HL-60/S4 (cell line): Measurements from ENCODE around the gene LCE1F.

Source experiments
- in situ Hi-C: fragments of 300-500 bp; cut with MboI; formaldehyde crosslinking; loops from 2 replicates; pipeline ENCODE4 v1.14.3; 2022; ENCODE audit warnings: low sequenced_read_pairs

LCE1F gene, protein sequence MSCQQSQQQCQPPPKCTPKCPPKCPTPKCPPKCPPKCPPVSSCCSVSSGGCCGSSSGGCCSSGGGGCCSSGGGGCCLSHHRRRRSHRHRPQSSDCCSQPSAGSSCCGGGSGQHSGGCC

DNA sequence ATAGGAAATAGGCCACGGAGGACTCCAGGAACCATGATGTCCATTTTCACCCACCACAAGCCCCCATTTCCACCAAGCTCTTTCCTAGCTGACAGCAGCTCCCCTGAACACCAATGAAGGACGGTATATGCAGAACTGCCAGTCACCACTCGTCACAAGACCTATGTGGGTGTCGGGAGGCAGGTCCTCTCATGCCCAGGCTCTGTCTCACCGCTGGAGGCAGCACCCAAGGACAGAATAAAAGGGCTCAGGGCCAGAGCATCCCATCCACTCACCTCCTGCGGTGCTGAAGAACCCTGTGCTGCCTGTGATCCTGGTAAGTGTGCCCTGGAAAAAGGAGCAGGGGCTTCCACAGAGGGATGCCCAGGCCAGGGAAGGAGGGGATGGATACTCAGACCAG lies at the start of gene LCE1F:
Gene LCE1F, plus strand, starts transcription at position 266 of the 400 bp plus-strand sequence. CDS start 1,232 bp downstream, outside the sequence.
- in situ Hi-C loops: no loop called here

DNA sequence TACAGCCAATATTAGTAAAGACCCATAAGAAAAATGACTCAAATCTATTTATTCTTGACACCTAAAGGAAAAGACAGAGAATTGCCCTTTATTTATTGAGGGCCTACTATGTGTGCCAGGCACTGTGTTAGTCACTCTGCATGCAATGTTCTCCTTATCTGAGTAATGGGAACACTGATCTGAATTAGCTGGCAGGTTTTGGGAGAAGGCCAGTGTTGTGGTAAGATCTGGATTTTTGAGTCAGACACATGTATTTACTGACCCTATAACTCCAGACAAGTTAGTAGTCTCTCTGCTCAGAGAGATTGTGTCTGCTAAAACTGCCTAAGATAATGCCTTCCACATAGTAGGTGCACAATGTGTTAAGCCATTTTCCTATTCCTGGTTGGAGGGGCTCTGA lies 49.7 kb upstream of the LCE1F start:
- in situ Hi-C loops: no loop called here

DNA sequence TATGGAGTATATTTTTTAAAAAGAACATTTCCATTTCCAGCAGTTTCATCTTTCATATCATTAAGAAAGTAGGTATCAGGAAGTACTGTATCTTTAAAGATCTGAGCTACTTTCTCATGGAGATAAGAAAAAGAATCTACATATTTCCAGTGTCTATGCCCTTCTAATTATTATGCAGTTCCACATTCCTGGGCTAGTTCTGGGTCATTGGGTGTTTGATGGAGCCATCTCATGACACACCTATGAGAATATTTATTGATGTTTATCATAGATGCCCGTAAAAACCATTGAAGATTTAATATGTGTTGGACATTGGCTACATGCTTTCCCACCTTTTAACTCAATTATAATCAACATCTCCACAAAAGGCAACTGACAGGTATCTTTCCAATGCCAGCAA lies 46.0 kb upstream of the LCE1F start:
- in situ Hi-C loops: no loop called here

DNA sequence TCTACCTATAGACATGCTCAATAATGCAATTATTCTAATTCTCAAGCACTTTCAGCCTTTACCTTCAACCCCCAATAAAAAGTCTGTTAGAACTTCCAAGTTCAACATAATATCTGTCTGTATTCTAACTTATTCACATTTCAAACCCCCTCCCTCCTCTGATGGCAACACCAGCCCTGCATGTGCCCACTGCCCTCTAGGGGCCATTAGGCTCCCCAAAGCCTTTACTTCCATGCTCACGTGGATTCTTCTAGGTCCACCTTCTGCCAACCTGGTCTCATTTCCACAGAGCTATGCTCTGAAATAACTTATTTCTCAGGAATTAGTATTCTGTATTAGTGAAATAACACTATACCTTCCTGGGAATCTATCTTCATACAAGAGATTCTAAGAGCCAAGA lies 39.3 kb upstream of the LCE1F start:
- in situ Hi-C loops: no loop called here

DNA sequence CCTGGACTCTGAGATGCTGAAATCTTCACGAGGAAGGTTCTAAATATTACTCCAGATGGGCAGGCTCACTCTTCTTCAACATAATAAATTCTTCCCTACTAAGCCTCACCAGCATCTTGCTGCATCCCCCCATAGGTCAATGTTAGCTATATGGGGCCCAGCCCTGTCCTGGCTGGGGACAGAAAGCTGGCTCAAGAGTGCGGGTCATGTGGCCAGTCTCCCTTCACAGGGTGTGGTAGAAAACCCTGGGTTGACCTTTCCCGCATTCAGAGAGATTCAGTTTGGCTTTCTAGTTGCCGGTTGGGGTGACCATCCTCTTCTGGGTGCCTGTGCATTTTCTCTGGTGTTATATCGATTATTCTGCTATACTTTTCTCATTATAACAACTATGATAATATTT lies 36.9 kb upstream of the LCE1F start:
- in situ Hi-C loops: no loop called here

DNA sequence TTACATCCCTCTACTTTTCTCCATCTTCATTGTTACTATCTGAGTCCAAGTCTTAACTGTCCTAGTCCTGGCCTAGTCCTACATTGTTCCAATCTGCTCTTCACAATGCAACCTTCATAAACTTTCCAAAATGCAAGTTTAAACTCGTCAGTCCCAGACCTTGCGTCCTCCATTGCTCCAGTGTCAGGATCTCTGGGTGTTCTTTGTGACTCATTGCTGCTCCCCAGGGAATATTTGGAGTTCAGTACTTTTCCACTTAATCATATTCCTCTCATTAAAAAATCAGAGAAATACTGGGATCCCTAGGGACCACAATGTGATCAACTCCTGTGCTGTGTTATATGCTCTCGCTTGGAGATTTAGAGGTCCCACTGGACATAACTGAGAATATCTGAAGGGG lies 35.1 kb upstream of the LCE1F start:
- in situ Hi-C loops: no loop called here

DNA sequence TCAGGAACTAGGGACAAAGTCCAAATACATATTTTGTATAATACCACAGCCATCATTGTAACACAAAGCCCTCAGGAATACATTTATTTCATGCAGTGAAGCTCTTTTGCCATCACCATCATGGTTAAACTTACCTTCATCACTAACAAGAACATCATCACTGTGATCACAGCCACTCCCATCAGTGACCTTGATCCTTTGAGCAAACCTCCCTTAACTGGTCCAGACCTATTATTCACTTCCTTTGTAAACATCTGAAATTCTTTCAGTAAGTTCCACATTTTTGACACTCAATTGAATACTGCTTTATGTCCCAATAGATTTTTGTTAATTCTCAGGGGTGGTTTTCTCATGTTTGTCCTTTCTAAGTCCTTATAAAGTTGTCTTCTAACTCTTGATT lies 33.3 kb upstream of the LCE1F start:
- in situ Hi-C loops: no loop called here

DNA sequence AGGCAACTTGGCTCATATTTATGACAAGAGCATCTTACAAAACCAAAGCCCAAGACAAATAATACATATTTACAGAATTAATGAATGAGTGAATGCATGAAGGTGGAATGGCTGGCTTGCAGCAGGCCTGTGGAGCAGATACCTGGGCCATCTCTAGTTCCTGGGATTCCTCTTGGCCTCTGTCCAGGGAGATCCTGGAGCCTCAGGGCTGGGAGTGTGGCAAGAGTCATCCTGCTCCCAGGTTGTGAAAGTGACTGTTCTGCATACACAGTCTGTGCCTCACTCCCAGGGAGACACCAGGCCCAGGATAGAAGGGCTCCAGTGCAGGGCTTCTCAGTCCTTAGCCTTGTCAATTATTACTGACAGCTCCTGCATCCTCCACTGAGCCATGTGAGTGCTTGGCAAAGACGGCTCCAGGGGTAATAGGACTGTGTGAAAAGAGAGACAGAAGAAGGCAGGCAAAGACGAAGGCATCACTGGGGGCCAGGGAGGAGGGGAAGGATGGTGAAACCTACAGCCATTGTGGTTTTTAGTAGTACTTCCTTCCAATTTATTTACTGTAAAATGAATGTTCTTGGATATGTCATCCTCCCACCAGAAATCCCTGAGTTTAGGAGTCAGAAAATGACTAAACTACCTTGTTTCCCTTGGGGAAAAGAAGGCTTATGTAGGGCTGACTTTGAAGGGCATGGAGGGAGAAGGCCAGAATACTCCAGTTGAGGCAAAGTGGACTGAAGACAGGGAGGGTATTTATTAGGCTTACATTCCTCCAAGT lies 31.4 kb upstream of the LCE1F start:
- in situ Hi-C loops: no loop called here

DNA sequence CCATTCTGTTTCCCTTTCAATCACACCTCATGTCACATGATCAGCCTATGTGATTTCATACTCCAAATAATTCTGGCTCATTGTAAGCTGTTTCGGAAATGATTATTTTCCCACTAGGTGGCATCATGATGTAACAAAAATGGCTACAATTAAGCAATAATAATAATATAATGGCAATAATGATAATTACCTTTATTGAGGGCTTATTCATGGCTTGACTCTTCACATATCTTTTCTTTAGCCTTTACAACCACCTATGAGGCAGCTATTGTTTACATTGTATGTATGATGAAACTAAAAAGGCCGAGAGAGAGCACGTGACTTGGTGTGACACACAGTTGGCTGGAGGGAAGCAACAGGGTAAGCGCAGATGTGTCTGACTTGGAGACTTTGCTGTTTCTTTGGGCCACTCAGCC lies 29.6 kb upstream of the LCE1F start:
- in situ Hi-C loops: no loop called here

DNA sequence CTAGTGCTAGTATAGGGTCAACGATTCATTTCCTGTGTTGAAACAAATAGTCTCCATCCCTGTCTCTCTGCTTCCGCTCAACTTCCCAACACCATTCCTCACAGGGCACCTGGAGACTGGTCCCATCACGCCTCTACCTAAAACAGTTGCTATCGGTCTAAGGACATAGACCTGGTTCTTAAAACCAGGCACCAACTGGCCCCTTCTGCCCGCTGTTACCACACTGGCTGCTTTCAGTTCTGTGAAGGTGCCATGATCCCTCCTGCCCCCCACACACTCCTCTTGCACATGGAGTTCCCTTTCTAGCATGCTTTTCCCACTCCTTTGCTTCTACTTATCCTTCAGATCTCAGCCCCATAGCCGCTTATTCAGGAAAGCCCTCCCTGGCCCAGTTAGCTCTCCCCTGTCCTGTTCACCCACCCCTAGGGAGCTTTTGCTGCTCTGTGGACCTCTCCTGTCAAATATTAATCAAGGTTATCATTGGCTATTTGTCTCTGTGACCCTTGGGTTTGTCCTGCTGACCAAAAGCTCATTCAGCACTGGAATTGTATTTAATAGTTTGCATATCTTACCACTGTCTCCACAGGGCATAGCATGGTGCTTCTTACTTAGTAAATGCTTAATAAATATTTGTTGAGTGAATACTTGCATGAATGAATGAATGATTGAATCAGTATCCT lies 29.0 kb upstream of the LCE1F start:
- in situ Hi-C loops: no loop called here

DNA sequence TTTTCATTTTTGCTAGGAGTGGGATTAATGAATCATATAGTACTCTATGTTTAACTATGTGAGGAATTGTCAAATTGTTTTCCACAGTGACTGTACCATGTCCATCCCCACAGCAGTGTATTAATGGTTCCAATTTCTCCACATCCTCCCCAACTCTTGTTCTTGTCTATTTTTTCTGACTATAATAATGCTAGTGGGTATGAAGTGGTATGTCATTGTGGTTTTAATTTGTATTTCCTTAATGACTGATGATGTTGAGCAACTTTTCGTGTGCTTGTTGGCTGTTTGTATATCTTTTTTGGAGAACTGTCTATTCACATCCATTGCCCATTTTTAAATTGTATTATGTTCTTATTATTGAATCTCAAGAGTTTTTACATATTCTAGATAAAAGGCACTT lies 27.1 kb upstream of the LCE1F start:
- in situ Hi-C loops: no loop called here

DNA sequence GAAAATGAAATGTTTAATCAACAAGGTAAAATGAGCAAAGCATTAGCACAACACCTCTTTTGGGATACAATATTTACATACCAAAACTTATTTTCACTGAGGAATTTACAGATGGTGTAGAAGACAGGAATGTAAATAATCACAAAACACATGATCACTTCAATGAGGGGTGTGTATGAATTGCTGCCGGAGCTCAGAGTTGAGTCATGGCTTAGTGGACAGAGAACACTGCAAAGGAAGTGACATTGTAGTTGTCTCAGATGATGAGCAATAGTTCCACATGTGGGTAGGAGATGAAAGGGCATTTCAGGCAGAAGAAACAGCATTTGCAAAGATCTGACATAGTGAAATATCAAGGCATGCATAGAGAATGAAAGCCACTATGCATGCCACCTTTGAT lies 22.7 kb upstream of the LCE1F start:
- in situ Hi-C loops: no loop called here

DNA sequence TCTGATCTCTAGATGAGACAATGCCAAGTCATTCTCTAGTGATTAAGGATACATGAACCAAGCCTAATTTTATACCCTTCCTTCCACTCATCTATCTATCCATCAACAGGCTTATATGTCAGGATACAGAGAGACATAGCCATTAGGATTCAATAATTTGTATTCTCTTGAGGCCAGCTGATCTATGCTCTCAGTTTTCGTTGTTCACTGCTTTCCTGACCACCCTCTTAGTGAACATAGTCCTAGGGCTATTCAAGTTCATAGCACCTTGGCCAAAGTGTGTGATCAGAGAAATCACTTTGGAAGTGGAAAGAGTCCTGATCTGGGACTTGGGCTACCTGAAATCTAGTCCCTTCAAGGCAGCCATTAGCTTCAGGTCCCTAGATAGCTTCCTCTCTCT lies 21.4 kb upstream of the LCE1F start:
- in situ Hi-C loops: no loop called here

DNA sequence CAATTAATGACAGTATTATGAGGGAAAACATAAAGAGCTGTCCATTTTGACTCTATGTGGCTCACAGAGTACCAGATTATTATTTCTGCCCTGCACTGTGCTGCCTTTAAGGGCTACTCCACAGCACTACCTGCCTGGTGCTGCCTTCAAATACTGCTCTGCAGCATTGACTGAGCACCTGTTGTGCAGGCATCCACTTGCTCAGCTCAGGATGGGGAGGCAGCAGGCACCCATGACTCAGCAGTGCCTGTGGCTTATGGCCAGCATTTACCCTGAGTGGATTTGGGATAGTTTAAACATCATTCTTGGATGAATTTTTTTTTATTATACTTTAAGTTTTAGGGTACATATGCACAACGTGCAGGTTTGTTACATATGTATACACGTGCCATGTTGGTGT lies 18.1 kb upstream of the LCE1F start:
- in situ Hi-C loops: no loop called here

DNA sequence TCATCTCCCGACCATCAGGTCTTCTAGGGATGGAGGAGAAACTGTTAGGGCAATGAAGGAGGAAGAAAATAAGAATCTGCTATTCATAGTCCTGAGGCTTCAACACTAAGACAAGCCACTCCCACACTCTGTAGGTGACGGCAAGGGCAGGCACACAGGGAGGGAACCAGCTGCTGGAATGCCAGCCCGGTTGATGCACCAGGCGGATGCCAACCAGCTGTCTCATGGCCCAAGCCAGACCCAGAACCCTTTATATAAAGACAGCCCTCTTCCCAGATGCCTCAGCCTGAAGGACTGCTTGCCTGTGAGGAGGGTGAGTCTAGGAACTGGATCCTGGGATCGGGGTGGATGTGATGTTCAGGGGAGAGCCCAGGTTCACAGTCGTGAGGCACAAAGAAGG lies 17.2 kb upstream of the LCE1F start, which contains the start of gene KPRP:
Gene KPRP, plus strand, starts transcription at position 279 of the 400 bp plus-strand sequence. CDS start 1,564 bp downstream, outside the sequence.
- in situ Hi-C loops: no loop called here

DNA sequence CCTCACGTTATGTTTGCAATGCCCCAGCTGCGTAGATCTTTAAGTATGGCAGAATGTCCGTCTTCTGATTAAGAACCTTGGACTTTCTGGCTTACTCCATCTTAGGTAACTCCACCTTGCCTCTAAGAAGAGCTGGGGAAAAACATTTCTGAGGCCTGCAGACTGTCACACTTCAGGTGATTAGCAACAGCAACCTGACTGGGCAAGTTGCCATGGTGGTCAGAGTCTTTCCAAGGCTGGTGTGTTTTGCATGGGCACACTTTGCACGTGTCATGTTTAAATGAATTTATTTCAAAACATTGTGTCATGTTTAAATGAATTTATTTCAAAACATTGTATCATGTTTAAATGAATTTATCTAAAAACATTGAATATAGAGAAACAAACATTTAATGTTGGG lies 16.3 kb upstream of the LCE1F start:
- in situ Hi-C loops: no loop called here

DNA sequence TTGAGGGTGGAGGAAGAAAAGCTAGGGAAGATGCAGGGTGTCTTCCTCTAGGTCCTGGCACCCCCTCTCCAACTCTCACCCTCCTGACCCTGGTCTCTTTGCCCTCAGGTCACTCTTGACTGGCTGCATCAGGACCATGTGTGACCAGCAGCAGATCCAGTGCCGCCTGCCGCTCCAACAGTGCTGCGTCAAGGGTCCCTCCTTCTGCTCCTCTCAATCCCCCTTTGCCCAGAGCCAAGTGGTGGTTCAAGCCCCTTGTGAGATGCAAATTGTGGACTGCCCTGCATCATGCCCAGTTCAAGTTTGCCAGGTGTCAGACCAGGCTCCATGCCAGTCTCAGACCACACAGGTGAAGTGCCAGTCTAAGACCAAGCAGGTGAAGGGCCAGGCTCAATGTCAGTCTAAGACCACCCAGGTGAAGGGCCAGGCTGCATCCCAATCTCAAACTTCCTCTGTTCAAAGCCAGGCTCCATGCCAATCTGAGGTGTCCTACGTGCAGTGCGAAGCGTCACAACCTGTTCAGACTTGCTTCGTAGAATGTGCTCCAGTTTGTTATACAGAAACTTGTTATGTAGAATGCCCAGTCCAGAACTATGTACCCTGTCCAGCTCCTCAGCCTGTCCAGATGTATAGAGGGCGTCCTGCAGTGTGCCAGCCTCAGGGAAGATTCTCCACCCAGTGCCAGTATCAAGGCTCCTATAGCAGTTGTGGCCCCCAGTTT lies 15.3 kb upstream of the LCE1F start:
- in situ Hi-C loops: no loop called here

DNA sequence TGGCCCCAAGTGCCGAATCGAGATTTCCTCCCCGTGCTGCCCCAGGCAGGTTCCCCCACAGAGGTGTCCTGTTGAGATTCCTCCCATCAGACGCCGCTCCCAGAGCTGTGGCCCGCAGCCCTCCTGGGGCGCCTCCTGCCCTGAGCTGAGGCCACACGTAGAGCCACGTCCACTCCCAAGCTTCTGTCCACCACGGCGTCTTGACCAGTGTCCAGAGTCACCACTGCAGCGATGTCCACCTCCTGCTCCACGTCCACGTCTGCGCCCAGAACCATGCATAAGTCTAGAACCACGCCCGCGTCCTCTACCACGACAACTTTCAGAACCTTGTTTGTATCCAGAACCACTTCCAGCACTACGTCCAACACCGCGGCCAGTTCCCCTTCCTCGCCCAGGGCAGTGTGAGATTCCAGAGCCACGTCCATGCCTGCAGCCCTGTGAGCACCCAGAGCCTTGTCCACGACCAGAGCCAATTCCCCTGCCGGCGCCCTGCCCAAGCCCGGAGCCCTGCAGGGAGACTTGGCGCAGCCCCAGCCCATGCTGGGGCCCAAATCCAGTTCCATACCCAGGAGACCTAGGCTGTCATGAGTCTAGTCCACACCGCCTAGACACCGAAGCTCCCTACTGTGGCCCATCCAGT lies 14.3 kb upstream of the LCE1F start:
- in situ Hi-C loops: no loop called here

DNA sequence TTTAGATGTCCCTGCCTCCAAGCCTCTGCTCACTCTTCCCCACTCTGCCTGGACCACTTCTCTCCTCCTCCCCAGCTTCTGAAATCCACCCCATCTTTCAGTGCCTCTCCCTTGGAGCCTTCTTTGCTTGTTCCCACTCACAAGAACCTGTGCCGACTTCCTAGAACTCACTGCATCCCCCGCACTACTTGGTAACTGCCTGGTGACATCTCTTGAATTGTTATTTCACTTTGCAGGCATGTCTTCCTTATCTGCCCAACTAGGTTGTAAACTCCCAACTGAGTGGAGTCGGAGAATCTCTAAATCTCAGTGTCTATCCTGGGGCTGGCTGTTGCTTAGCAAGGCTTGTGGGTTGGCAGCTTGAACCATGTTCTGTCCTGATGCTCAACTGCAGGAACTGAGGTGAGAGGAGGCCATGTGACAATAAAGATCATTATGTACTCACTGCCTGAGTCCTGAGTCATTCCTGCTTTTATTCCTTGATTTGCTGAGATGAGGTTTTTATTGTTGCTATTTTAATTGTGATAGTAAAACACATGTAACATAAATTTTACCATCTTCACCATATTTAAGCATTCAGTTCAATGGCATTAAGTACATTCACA lies 13.2 kb upstream of the LCE1F start:
- in situ Hi-C loops: no loop called here

DNA sequence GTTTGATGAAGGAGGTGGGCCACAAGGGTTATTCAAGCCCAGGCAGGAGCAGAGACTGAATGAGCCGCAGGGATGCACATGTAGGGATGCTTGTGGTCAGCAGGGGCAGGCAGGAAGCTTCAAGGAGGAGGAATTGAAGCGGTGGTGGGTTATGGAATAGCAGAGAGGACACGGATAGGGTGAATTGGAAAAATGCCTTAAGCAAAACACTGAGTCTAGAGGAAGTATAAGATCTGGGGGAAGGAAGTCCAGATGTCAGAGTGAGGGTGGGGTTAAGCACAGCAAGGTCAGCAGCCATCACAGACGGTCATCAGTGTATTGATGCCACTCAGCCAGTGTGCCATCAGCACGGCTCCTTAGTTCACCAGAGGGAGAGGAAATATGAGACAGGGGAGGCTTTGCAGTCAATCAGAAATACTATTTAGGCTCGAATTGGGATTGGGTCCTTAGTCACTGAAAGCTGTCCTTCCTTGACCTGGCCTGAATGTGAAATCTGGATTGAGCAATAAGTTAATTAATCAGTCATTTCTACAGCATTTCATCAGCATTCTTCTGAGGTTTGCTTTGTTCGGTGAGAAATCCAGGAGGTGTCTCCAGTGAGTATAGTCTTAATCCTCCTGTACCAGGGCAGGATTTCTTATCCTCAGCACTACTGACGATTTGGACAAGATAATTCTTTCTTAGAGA lies 6.0 kb upstream of the LCE1F start:
- in situ Hi-C loops: no loop called here
